HG03565 (cell line): Measurements from ENCODE around the gene SCNN1B.
"Not testable (repeated sequence)": the region's sequence is repeated elsewhere in the genome, so short reads cannot be mapped to it uniquely, and the experiment has no call there.

ENCODE experiments used
- ATAC-seq: cut with Tn5 transposase; IDR thresholded peaks from one replicate; pipeline ENCODE4 v1.9.1; 2021; ENCODE audit warnings: mild to moderate bottlenecking, moderate library complexity; ENCODE audit not compliant: unreplicated experiment

SCNN1B gene

GRCh38 chr16:23302045-23302956 is at the start of gene SCNN1B:
Gene SCNN1B (plus strand): TSS chr16:23302302. CDS start chr16:23348600, 46,298 bp downstream.
- no peak for ATAC-seq

- ATAC-seq: no peak
Measured at GRCh38 chr16:23252310-23252709, 49.8 kb upstream of the SCNN1B start.

GRCh38 chr16:23253650-23254049 is 48.5 kb upstream of the SCNN1B start:
- not testable (repeated sequence) for ATAC-seq

- ATAC-seq: no peak
Measured at GRCh38 chr16:23254338-23254737, 47.8 kb upstream of the SCNN1B start.

GRCh38 chr16:23255000-23255399 is 47.1 kb upstream of the SCNN1B start:
- no peak for ATAC-seq

- no peak for ATAC-seq
Measured at GRCh38 chr16:23256440-23256839, 45.7 kb upstream of the SCNN1B start.

- no peak for ATAC-seq
Measured at GRCh38 chr16:23257682-23258081, 44.4 kb upstream of the SCNN1B start.

- ATAC-seq: no peak
Measured at GRCh38 chr16:23258919-23259237, 43.2 kb upstream of the SCNN1B start.

- ATAC-seq: no peak
Measured at GRCh38 chr16:23267647-23268046, 34.5 kb upstream of the SCNN1B start.

- ATAC-seq: no peak
Measured at GRCh38 chr16:23268561-23268960, 33.5 kb upstream of the SCNN1B start.

GRCh38 chr16:23269248-23269953 is 32.7 kb upstream of the SCNN1B start:
- no peak for ATAC-seq

GRCh38 chr16:23270654-23271053 is 31.4 kb upstream of the SCNN1B start:
- ATAC-seq: no peak

GRCh38 chr16:23274968-23275367 is 27.1 kb upstream of the SCNN1B start:
- no peak for ATAC-seq

GRCh38 chr16:23276821-23277220 is 25.3 kb upstream of the SCNN1B start:
- no peak for ATAC-seq

- ATAC-seq: no peak
Measured at GRCh38 chr16:23278031-23278430, 24.1 kb upstream of the SCNN1B start.

- ATAC-seq: no peak
Measured at GRCh38 chr16:23279721-23280153, 22.4 kb upstream of the SCNN1B start.

GRCh38 chr16:23280483-23280967 is 21.6 kb upstream of the SCNN1B start:
- no peak for ATAC-seq

GRCh38 chr16:23282568-23282967 is 19.5 kb upstream of the SCNN1B start:
- ATAC-seq: no peak

- no peak for ATAC-seq
Measured at GRCh38 chr16:23283571-23283970, 18.5 kb upstream of the SCNN1B start.

GRCh38 chr16:23284584-23284983 is 17.5 kb upstream of the SCNN1B start:
- ATAC-seq: no peak

- no peak for ATAC-seq
Measured at GRCh38 chr16:23286131-23286532, 16.0 kb upstream of the SCNN1B start.

GRCh38 chr16:23288209-23288608 is 13.9 kb upstream of the SCNN1B start:
- ATAC-seq: no peak
